Retina (tissue), 1 donor: ENCODE data around the gene ZBED5.
"Not testable (repeated sequence)": the region's sequence is repeated elsewhere in the genome, so short reads cannot be mapped to it uniquely, and the experiment has no call there.

Experiments
- DNase-seq: peaks from one replicate; pipeline ENCODE4 v3.0.0-alpha.2; 2016

Gene ZBED5

DNA sequence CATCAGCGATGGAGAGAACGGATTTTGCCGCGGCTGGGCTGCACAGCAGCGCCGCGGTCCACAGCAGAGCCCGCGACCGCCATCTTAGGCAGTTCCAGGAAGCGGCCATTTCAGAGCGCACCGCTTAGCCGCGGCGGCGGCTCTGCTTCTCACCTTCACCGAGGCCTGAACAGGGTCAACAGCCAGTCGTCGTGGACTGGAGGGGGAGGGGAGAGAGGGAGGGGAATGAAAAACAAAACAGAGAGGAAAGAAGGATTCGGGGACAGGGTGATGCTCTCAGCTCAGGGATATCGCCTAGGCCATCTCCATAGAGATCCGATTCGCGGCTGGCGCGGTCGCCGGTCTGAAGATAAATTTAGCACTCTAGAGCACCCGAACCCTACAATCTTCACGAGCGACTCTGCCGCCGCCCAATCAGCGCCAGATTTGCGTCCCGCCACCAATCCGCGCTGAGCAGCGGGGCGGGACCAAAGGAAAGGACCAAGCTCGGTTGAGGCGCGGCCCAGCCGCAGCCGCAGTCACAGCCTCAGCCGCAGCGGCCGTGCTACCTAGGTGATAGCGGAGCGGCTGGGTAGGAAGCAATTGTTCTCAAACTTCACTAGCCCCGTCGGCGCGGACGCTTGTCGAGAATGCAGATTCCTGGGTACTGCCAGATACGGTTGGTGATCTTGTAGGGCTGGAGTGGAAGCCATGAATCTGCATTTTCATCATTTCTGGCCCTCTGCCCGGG is at the start of gene ZBED5:
Gene ZBED5, minus strand, starts transcription at position 345 of the 730 bp plus-strand sequence. CDS start 3,108 bp downstream, outside the sequence.
- DNase-seq, result peak; percentile 99

DNA sequence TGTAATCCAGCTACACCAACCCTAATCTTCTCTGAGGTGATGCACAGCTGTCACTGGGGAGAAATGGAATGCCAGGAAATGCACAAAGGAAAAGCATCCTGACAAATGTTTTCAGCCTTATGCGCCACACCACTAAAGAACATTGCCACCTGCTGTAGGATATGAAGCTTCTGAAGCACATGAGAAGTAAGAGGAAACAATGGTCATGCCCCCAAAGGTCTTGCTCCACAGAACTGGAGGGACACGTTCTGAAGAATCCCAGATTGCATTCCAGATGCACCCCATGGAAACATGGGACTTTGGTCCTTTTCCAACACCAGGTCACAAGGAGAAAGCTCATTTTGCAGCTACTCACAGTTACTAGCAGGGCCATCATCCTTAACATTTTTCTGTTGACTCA is 48.7 kb upstream of the ZBED5 start:
- no peak for DNase-seq

DNA sequence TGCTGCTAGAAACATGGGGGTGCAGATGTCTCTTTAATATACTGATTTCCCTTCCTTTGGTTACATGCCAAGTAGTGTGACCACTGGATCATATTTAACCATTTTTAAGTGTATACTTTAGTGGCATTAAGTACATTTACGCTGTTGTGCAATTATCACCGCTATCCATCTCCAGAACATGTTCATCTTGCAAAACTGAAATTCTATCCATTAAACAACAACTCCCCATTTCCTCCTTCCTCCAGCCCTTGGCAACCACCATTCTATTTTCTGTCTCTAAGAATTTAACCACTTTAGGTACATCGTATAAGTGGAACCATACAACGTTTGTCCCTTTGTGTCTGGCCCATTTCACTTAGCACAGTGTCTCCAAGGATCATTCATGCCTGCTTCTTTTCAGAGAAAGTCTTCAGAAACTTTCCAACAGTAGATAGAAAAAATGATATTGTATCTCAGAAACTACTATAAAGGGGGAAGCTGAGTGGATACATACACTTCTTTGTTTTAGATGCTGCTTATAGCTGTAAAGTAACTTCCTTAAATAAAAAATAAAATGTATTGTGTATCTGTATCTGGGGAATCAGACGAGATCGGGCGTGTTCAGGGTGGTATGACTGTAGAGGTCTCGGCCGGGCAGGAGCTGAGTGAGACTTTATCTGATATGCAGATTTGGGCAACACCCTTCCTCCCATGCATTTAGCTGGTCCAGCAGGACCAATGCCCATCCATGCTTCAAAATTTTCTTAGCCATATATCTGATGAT is 44.6 kb upstream of the ZBED5 start:
- no peak for DNase-seq

DNA sequence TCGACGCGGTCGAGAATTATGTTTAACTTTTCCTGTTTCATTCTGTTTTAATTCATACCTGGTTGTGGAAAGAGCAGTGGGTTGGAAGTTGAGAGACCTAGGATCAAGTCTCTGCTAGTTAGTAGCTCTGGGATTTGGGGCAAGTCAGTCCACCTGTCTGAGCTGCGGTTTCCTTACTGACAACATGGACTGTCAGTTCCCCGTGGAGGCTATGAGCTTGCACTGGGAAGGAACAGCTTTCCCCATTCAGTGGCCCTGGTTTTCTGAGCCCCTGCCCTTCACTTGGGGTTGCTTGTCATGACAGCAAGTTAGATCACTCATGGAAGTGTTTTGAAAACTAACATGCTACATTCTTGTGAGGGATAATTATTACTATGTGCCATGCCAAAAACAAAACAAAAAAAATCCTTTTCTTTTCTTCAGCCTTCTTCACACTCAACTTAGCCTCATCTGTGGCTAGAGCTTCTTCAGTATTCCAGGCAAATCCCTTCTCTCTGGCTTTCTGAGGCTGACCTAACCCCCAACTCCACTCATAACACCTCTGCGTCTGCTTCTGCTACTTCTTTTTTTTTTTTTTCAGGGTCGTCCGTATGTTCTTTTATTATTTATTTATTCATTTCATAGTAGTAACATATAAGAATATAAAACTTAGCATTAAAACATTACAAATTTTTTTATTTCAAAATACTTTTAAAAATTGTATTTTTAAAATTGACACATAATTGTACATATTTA is 43.0 kb upstream of the ZBED5 start:
- no peak for DNase-seq

DNA sequence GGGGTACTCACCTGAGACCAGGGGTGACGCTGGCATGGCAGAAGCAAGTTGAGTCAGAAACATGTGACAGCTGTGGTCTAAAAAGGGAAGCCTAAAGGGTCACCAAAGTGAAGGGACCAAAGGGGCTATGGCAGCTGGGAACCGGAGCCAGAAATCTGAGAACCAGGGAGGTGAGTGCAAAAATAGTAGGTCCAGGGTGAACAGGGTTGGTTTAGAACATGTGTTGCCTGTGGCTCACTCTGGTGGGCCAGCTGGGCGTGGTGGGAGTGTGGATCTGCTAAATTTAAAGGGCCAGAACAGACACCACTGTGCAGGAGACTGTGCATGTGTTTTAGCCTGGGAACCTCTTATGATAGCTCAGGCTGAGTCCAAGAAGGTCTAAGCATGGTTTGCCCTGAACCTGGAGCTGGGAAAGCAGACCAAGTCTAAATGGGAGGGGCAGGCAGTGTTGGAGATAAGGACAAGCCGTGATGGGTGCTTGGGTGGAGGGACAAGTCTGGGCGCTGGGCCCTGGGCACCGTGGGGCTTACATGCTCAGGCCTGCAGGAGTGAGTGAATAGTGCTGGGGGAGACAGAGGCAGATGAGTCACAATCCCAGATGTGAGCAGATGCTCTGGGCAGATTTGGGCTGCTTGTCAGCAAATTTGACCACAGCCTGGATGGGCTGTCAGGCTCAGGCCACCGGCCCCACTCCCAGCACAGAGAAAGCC is 41.4 kb upstream of the ZBED5 start:
- no peak for DNase-seq

DNA sequence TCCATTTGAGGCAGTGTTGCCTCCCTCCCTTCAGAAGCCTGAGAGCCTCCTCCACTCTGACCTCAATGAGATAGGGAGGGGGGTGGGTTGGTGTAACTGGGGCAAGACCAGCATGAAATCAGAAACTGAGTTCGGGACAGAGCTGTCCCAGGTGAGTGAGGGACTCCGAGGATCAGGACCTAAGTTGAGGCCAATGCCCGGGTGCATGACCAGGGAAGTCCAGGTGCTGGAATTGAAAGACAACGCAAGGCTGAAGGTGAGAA is 40.8 kb upstream of the ZBED5 start:
- DNase-seq, result no peak

DNA sequence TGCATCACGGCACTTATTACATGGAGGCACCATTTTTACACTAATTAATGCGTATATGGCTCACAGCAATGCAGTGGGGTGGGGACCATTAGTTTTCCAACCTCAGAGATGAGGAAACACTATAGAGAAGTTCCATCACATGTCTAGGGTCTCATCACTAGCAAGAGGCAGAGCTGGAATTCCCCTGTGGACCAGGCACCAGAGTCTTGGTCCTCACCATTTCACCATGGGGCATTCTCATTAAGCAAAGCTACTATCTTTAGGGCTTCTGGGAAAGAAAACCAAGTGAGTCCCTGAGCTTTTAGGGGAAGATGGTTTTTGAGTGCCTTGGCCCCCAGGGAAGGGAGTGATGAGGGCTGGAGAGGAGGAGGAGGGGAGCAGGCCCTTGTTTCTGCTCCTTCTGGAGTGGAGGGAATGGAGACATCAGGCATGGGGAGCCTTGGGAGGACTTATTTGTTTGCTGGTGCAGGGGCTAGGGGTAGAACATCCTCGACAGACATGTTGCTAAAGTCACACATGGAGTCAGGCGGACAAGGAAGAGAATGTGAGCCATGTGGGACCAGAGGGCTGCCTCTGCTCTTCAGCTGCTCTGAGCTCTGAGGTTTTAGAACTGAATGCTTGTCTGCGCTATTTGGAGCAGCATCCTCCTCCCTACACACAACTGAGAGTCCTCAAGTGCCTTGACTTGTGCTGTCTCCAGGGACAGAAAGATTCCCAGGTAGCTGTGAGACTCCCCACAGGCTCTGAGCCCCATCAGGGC is 40.3 kb upstream of the ZBED5 start:
- DNase-seq, result no peak

DNA sequence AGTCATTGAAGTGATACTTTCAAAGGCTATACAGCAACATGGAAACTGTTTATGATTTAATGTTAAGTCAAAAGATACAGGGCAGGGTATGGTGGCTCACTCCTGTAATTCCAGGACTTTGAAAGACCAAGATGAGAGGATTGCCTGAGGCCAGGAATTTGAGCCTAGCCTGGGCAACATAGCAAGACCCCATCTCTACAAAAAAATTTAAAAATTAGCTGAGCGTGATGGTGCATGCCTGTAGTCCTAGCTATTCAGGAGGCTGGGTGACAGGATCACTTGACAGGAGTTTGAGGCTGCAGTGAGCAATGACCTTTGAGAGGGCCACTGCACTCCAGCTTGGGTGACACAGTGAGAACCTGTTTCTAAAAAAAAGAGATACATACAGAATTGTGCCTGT is 39.3 kb upstream of the ZBED5 start:
- no peak for DNase-seq

DNA sequence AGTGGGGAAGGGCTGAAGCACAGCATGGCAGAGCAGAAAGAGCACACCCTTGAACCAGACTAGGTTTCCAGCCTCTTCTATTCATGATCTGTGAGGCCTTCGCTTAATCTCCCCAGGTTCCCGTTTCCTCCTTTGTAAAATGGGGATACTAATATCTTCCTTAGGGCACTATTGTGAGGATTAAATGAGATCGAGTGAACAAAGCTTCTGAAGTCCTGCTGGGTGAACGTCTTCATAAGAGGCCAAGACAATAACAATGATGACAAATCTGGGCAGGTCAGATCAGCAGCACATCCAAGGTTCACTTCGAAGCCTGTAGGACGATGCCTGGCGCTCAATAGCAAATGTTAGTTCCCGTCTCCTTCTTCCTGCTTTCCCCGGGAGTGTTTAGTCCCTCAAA is 38.6 kb upstream of the ZBED5 start:
- no peak for DNase-seq

DNA sequence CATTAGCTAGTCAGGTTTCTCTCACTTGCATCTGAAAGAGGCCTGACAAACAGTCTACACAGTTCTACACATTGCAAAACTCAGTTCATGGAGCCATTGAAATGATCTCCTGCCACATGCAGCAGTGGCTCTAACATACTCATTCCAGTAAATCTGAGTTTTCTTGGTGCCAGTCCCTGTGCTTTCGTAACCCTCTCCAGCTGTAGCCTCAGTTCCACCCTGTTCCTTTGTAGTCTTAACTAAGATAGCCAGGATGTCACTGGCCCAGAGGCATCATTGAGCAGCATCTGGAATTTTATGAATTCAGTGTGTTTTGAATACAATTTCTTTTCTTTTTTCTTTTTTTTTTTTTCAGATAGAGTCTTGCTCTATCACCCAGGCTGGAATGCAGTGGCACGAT is 37.4 kb upstream of the ZBED5 start:
- no peak for DNase-seq

DNA sequence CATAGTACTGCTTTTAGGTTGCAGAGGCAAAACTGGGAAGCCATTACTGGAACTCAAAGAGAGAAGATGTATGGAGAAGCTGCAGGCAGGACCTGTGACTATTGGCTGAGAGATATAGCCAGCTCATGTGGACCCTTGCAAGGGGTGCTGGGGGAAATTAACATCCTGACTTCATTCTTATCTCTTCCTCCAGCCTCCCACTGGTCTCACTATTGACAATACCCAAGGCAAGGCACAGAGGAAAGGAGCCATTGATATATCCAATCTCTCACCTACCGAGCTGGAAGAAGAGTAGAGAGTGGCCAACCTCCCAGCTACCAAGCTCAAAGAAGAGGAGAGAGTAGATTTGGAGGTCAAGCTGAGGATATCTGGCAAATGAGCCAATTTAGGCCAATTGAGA is 36.8 kb upstream of the ZBED5 start:
- no peak for DNase-seq

DNA sequence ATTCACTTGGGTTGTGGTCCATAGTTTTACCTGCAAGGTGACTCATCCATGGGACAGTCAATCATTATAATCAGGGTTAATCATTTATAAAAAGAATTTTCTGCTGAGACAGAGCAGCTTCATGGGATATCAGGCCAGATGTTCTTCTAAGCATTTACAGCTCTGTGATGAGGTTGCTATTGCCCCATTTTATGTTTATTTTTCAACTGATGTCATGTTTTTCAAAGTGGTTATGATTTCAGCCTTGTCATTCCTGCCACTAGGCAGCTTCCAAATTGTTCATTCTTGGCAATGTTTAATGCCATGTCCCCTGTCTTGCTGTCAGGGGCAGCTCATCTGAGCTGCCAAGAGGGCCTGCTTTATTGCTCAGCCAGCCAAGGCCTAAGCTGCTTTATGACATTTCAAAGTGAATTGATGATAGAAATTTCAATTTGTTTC is 35.9 kb upstream of the ZBED5 start:
- DNase-seq, result no peak

DNA sequence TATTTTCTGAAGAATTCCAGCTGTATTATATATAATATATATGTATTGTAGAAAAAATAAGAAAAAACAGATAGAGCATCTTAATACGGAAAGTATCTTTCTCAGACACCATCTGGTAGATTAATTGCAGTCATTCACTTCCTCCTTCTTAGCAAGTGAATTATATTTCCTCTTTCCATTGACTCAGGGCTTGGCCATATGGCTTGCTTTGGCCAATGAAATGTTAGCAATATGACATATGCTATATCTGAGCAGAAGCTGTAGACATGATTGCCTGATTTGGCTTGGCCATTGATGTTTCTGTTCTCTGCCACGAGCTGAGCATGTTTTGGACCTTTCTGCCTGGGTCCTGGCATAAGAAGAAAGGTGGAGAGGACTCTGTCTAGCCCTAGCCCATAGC is 34.4 kb upstream of the ZBED5 start:
- no peak for DNase-seq

DNA sequence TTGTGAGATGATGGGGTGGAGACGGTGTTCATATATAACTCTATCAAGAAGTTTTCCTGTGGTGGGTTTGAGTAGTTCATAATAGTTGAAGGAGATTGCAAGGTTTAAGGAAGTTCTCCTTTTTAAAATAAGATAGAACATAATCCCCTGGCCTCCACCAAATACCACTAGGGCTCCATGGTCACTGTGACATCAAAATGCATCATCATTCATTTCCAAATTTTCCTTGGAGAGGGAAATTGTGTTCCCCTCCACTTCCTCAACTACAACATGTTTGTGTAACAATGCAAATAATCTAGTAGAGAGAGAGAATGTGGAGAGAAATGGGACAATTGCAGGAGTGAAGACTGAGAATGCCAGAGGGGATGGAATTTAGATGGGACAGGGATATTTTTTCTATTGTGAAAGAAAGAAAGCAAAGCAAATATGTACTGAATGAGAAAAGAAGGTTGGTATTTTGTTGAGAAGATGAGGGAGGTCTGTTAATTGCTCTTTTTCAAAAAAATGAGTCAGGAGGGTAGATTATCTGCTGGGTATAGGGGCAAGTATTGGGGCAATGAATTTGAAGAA is 33.4 kb upstream of the ZBED5 start:
- DNase-seq, result no peak

DNA sequence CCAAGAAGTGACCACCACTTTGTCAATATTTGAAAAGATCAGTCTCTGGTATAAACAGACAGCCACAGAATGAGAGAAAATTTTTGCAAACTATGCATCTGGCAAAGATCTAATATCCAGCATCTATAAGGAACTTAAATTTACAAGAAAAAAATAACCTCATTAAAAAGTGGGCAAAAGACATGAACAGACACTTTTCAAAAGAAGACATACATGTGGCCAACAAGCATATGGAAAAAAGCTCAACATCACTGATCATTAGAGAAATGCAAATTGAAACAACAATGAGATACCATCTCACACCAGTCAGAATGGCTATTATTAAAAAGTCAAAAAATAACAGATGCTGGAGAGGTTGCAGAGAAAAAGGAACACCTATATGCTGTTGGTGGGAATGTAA is 32.2 kb upstream of the ZBED5 start:
- not testable (repeated sequence) for DNase-seq

DNA sequence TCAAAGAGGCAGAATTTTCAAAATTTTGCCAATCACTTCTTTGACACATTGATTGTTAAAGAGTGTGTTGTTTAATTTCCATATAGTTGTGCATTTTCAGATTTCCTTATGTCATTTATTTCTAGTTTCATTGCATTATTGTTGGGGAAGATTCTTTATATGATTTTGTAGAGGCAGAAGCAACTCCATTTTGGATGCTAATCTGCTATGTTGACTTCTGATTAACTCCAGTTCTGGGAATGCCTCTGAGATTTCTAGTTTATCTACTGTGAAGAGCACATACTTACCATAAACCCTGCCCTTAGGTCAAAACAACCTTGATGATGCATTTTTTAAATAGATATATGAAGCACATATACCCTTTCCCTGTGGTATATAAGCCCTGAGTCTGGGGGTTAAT is 29.5 kb upstream of the ZBED5 start:
- no peak for DNase-seq

DNA sequence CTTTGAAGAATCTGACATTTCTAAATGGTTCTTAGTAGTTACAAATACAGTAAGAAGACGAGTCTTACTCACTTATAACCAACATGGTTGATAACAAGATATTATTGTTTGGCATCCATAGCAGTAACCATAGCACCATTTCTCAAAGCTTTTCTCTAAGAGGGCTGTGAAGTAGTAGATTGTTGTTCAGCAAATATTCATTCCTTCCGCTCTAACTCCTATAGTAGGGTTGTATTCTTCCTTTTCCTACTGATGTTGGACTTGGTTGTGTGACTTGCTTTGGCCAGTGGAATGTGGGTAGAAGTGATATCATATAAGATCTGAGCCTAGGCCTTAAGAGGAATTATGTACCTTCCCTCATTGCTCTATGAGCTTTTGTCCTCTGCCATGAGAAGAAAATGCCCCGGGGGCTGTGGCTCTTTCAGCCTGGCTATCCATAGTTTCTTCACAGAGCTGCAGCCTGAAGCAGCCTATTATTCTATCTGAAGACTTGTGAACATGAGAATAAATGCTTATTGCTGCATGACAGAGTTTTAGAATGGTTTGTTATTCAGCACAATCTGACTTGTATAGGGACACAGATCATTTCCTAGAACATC is 28.9 kb upstream of the ZBED5 start:
- DNase-seq, result no peak

DNA sequence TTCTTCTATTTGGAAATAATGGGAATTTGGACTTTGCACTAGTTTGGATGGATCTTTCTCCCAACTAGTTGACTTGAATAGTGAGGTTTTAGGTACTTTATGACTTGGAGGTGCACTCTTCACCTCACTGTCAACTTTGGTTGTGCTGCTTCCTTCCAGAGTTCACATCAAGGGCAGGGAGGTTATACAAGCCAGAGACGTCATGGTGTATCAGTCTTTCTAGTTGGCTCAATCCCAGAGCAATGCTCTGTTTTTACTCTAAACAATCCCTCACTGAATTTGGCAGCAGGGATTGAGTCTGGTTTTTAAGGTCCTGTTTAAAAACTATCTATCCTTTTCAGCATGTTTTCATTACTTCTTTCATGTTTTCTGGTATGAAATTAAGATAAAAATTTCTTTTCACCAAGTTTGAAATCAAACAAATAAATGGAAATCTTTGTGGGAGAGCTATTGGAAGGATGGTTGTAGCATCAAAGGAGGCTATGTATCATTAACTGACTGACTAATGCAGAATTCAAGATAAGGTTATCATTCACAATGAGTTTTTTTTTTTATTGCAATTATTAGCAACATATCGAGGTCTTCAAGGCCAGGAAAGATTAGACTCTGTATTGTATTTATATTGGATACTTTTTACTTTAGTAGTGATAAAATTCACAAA is 28.0 kb upstream of the ZBED5 start:
- DNase-seq, result no peak

DNA sequence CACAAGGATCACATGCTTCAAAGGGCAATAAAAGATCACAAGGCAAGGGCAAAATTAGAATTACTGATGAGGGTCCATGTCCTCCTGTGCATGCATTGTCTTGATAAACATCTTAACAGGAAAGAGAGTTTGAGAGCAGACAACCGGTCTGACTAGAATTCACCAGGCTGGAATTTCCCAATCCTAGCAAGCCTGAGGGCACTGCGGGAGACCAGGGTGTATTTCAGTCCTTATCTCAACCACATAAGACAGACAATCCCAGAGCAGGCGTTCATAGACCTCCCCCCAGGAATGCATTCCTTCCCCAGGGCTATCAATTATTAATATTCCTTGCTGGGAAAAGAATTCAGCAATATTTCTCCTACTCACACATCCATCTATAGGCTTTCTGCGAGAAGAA is 26.4 kb upstream of the ZBED5 start:
- DNase-seq, result not testable (repeated sequence)

DNA sequence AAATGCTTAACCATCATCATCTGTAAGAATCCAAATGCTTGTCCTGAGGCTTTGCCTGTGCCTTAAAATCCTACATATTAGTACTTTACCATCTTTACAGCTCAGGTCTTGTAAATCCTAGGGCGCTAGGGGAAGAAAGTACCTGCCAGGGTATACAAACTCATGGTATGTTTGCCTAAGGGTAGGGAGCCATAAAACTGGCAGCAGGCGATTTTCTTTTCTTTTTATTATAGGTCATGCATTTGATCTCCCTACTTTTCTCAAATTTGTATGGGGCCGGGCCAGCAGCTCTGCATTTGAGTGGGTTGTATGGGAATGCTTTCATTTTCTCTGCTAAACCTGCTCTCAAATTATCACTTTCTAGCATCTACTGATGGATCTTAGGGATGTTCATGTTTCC is 24.0 kb upstream of the ZBED5 start:
- no peak for DNase-seq
